Measurements from ENCODE around the gene PRDM15. TPM values are rescaled to one million over a fixed set of nuclear protein-coding genes. Genes with fewer than 3 reads are reported as not detected.

PRDM15 gene
- total RNA-seq, 1 donor from 2014 or later: 5.4 TPM

GRCh38 chr21:41753006-41753898, 125.9 kb downstream of the PRDM15 start:
- no peak for TF ChIP-seq CTCF (IDR thresholded peaks at IDR 0.05; ENCODE audit: insufficient read depth, low read length, poor library complexity, severe bottlenecking)

GRCh38 chr21:41752231-41752681, 126.9 kb downstream of the PRDM15 start:
- Histone ChIP-seq H3K36me3 (ENCODE audit: control insufficient read depth, insufficient read depth, low read length) (peaks cover 7% of the 10 kb centered on the region), H3K27me3 (ENCODE audit: control insufficient read depth, insufficient read depth, low read length) (no peaks in the 10 kb centered on the region), H3K4me3 (ENCODE audit: low read depth, low read length) (no peak overlapping the region)
- TF ChIP-seq CTCF (IDR thresholded peaks at IDR 0.05; ENCODE audit: insufficient read depth, low read length, poor library complexity, severe bottlenecking): no peak
- no peak for DNase-seq (ENCODE audit: low read depth)

More at GRCh38 chr21:41753006-41753898, 125.9 kb downstream of the PRDM15 start:
- H3K4me3 ChIP-seq (ENCODE audit: low read depth, low read length): no peak overlapping the region
- no peak for DNase-seq (ENCODE audit: low read depth)
- H3K36me3 ChIP-seq (ENCODE audit: control insufficient read depth, insufficient read depth, low read length): peaks cover 6% of the 10 kb centered on the region
- H3K27me3 ChIP-seq (ENCODE audit: control insufficient read depth, insufficient read depth, low read length): no peaks in the 10 kb centered on the region

GRCh38 chr21:41751611-41752011, 127.5 kb downstream of the PRDM15 start:
- no peaks in the 10 kb centered on the region for H3K27me3 ChIP-seq (ENCODE audit: control insufficient read depth, insufficient read depth, low read length)
- TF ChIP-seq CTCF (IDR thresholded peaks at IDR 0.05; ENCODE audit: insufficient read depth, low read length, poor library complexity, severe bottlenecking): no peak
- no peak for DNase-seq (ENCODE audit: low read depth)
- no peak overlapping the region for H3K4me3 ChIP-seq (ENCODE audit: low read depth, low read length)
- peaks cover 6% of the 10 kb centered on the region for H3K36me3 ChIP-seq (ENCODE audit: control insufficient read depth, insufficient read depth, low read length)

GRCh38 chr21:41750532-41751151, 128.5 kb downstream of the PRDM15 start:
- Histone ChIP-seq H3K36me3 (ENCODE audit: control insufficient read depth, insufficient read depth, low read length) (peaks cover 4% of the 10 kb centered on the region), H3K4me3 (ENCODE audit: low read depth, low read length) (no peak overlapping the region), H3K27me3 (ENCODE audit: control insufficient read depth, insufficient read depth, low read length) (no peaks in the 10 kb centered on the region)
- TF ChIP-seq CTCF (IDR thresholded peaks at IDR 0.05; ENCODE audit: insufficient read depth, low read length, poor library complexity, severe bottlenecking): no peak
- DNase-seq (ENCODE audit: low read depth): no peak

- peaks cover 4% of the 10 kb centered on the region for H3K36me3 ChIP-seq (ENCODE audit: control insufficient read depth, insufficient read depth, low read length)
- DNase-seq (ENCODE audit: low read depth): no peak
These were observed 129.1 kb downstream of the PRDM15 start for GRCh38 chr21:41750051-41750450.

More at GRCh38 chr21:41750051-41750450, 129.1 kb downstream of the PRDM15 start:
- no peak overlapping the region for H3K4me3 ChIP-seq (ENCODE audit: low read depth, low read length)
- no peak for TF ChIP-seq CTCF (IDR thresholded peaks at IDR 0.05; ENCODE audit: insufficient read depth, low read length, poor library complexity, severe bottlenecking)
- no peaks in the 10 kb centered on the region for H3K27me3 ChIP-seq (ENCODE audit: control insufficient read depth, insufficient read depth, low read length)

All from kidney epithelial cell (primary cell).